Endodermal cell (in vitro differentiated cells): Measurements from ENCODE around the gene MAP2K3. TPM values are rescaled to one million over a fixed set of nuclear protein-coding genes. Genes with fewer than 3 reads are reported as not detected.

ENCODE experiments used
- DNase-seq: peaks from one replicate; pipeline ENCODE4 v3.0.0-alpha.2; 2017
- H3K27ac ChIP-seq: 2 replicates; pipeline ENCODE4 v1.5.1; 2013; ENCODE audit warnings: mild to moderate bottlenecking, low read depth, low read length, moderate library complexity
- H3K27me3 ChIP-seq: 2 replicates; pipeline ENCODE4 v1.6.1; 2013; ENCODE audit warnings: mild to moderate bottlenecking, low read length, moderate library complexity; ENCODE audit not compliant: insufficient read depth, control insufficient read depth, poor library complexity, severe bottlenecking
- H3K36me3 ChIP-seq: 2 replicates; pipeline ENCODE4 v1.7.0; 2013; ENCODE audit warnings: mild to moderate bottlenecking, low read length, moderate library complexity; ENCODE audit not compliant: control insufficient read depth, insufficient read depth
- H3K4me1 ChIP-seq: one replicate; pipeline ENCODE4 v1.7.0; 2013; ENCODE audit warnings: low read length; ENCODE audit not compliant: control insufficient read depth, insufficient read depth
- H3K4me3 ChIP-seq: 2 replicates; pipeline ENCODE4 v1.5.1; 2013; ENCODE audit warnings: mild to moderate bottlenecking, low read length, moderate library complexity
- H3K9ac ChIP-seq: 2 replicates; pipeline ENCODE4 v1.6.1; 2013; ENCODE audit warnings: mild to moderate bottlenecking, low read length, moderate library complexity; ENCODE audit not compliant: poor library complexity, severe bottlenecking; ENCODE audit errors: extremely low read depth
- H3K9me3 ChIP-seq: 2 replicates; pipeline ENCODE4 v1.6.1; 2013; ENCODE audit warnings: mild to moderate bottlenecking, low read length, moderate library complexity; ENCODE audit not compliant: control insufficient read depth
- H3K27ac Mint-ChIP-seq: 2 replicates; pipeline ENCODE4 v1.8.0; 2020; ENCODE audit warnings: mixed read lengths
- H3K27me3 Mint-ChIP-seq: 2 replicates; pipeline ENCODE4 v1.8.0; 2021; ENCODE audit warnings: mild to moderate bottlenecking, mixed read lengths; ENCODE audit not compliant: insufficient read depth
- H3K36me3 Mint-ChIP-seq: 2 replicates; pipeline ENCODE4 v1.8.0; 2020; ENCODE audit warnings: low read depth, mixed read lengths
- H3K4me1 Mint-ChIP-seq: 2 replicates; pipeline ENCODE4 v1.8.0; 2020; ENCODE audit warnings: mixed read lengths
- H3K4me3 Mint-ChIP-seq: 2 replicates; pipeline ENCODE4 v1.8.0; 2020; ENCODE audit warnings: mild to moderate bottlenecking, moderate library complexity, mixed read lengths
- H3K9me3 Mint-ChIP-seq: 2 replicates; pipeline ENCODE4 v1.8.0; 2020; ENCODE audit warnings: mild to moderate bottlenecking, mixed read lengths
- WGBS, 2 experiments: methylation state at CpG; one replicate each; pipeline versions ENCODE4 v1.1.5 to v1.1.7; 2013; ENCODE audit warnings: missing lambda C conversion rate in 2 of 2, mixed read lengths in 1 of 2; ENCODE audit not compliant: insufficient coverage in 1 of 2, insufficient read length in 1 of 2; 5-methylcytosine and 5-hydroxymethylcytosine counted together
- total RNA-seq, 2 donors: library from RNA; stranded (reverse); fragmentation: NEBNext Ultra II Directional in 1 of 2; extraction: Animal tissue kit (Norgen Biotek cat#: 25700) in 1 of 2; gene quantifications; 2 replicates in 1 of 2; 3 replicates in 1 of 2; pipeline ENCODE4 v1.2.1, GENCODE V29; 2021
- TF ChIP-seq, protein P1 (sequence below): fragments of 200-600 bp; sonication (generic); conservative IDR thresholded peaks from 2 replicates; pipeline ENCODE4 v1.5.0; 2021; ENCODE audit warnings: antibody characterized with exemption, mild to moderate bottlenecking

MAP2K3 gene
- total RNA-seq, 2 donors from 2014 or later: 31.6 to 37.6 TPM

DNA sequence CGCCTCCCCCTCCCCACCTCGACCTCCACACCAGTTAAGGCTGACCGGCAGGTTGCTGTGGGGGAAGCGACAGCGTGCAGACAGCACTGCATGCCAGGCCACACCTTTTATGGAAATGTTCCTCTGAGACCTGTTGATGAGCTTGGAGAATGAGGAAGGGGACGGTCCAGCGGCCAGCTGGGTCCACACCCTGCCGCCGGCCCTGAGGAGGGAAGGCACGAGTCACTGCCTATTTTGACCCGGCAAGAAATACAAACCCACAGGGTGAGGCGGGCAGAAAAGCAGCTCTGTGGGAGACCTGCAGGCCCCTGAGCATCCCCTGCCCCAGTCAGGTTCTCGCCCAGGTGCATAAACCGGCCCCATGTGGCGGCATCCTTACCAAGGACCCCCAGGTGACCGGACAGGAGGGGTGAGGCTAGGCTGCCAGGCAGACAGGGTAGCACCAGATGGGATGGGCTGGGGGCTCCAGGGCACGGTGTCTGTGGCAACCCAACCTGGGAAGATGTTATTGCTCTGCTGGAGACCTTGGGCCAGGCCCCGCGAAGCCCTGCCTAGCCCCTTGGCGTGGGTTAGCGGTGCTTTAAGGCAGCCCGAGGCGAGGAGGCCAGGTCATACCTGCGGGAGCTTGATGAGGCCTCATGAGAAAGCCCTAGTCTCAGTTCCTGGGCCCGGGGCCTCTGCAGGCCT is 44.0 kb upstream of the MAP2K3 start:
- Mint-ChIP-seq H3K9me3 (no peaks in the 10 kb centered on the region), H3K4me3 (no peak overlapping the region), H3K27ac (peak overlapping the region; percentile 74), H3K27me3 (no peaks in the 10 kb centered on the region), H3K36me3 (no peaks in the 10 kb centered on the region), H3K4me1 (peaks cover 11% of the 10 kb centered on the region)
- H3K27ac ChIP-seq: peak overlapping the region; percentile 38
- H3K27me3 ChIP-seq: no peaks in the 10 kb centered on the region
- H3K9me3 ChIP-seq: no peaks in the 10 kb centered on the region
- WGBS, 2 experiments: 73 to 83% methylated on average over 10 to 25 of the region's 25 CpGs
- H3K4me1 ChIP-seq: peaks cover 5% of the 10 kb centered on the region
- TF ChIP-seq, protein P1, sequence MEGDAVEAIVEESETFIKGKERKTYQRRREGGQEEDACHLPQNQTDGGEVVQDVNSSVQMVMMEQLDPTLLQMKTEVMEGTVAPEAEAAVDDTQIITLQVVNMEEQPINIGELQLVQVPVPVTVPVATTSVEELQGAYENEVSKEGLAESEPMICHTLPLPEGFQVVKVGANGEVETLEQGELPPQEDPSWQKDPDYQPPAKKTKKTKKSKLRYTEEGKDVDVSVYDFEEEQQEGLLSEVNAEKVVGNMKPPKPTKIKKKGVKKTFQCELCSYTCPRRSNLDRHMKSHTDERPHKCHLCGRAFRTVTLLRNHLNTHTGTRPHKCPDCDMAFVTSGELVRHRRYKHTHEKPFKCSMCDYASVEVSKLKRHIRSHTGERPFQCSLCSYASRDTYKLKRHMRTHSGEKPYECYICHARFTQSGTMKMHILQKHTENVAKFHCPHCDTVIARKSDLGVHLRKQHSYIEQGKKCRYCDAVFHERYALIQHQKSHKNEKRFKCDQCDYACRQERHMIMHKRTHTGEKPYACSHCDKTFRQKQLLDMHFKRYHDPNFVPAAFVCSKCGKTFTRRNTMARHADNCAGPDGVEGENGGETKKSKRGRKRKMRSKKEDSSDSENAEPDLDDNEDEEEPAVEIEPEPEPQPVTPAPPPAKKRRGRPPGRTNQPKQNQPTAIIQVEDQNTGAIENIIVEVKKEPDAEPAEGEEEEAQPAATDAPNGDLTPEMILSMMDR: no peak
- no peak for DNase-seq
- H3K36me3 ChIP-seq: peaks cover 13% of the 10 kb centered on the region
- H3K4me3 ChIP-seq: no peak overlapping the region
- H3K9ac ChIP-seq: no peak overlapping the region

DNA sequence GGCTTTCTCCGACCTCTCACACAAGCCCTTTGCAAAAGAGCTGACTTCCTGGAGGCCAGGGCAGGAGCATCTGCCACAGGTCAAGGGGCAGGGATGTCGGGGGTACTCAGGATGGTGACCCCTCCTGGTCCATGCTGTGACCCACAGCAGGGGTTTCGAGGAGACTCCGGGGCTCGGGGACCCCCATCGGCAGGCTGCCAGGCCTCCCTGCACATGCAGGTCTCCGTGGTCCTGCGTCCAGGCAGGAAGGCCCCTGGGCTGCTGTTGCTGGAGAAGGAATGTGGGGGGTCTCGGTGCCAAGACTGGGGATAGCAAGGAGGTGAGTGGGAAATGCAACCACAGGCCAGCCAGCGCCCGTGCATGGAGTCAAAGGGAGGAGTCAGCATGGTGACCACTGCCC is 42.9 kb upstream of the MAP2K3 start:
- TF ChIP-seq, protein P1: no peak
- Histone ChIP-seq H3K27ac (no peak overlapping the region), H3K4me1 (peaks cover 5% of the 10 kb centered on the region), H3K9me3 (no peaks in the 10 kb centered on the region), H3K4me3 (no peak overlapping the region), H3K9ac (no peak overlapping the region), H3K27me3 (no peaks in the 10 kb centered on the region), H3K36me3 (peaks cover 13% of the 10 kb centered on the region)
- Mint-ChIP-seq H3K4me3 (no peak overlapping the region), H3K27me3 (no peaks in the 10 kb centered on the region), H3K27ac (no peak overlapping the region), H3K4me1 (peaks cover 11% of the 10 kb centered on the region), H3K9me3 (no peaks in the 10 kb centered on the region), H3K36me3 (no peaks in the 10 kb centered on the region)
- no peak for DNase-seq
- 88% methylated on average over 9 to 11 of the region's 11 CpGs for WGBS, 2 experiments

DNA sequence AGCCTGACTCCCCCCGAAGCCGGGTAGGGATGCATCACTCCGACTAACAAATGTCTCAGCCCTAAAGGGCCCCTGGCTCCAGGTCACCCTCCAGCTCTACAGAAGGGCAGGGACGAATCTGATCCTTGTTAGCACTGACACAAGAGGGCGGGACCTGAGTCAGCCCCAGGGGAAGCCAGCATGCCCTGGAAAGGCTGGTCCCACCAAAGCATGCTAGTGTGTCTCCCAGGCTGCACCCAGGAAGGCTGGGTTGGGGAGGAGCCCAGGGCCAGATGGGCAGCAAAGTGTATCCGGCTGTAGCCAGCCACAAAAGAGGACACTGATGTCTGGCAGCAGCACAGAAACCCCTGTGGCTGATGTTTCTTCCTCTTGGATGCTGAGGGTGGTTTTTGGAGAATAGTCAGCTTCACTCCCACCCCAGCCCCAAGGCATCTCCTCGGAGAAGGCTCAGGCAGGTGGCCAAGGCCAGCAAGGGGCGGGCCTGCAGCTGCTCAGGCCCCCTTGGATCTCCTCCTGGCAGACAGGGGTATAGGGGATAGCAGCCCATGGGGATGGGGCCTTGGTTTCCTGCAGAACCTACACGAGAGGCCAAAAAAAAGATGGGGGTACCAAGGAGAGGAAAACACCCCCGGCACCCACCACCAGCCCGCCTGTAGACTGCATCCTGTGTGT is 42.3 kb upstream of the MAP2K3 start:
- Histone ChIP-seq H3K27me3 (no peaks in the 10 kb centered on the region), H3K4me1 (peaks cover 5% of the 10 kb centered on the region), H3K36me3 (peaks cover 19% of the 10 kb centered on the region), H3K9ac (no peak overlapping the region), H3K4me3 (no peak overlapping the region), H3K27ac (no peak overlapping the region), H3K9me3 (no peaks in the 10 kb centered on the region)
- H3K36me3 Mint-ChIP-seq: no peaks in the 10 kb centered on the region
- H3K4me3 Mint-ChIP-seq: no peak overlapping the region
- WGBS, 2 experiments: 88 to 92% methylated on average over 10 to 11 of the region's 11 CpGs
- H3K27me3 Mint-ChIP-seq: no peaks in the 10 kb centered on the region
- TF ChIP-seq, protein P1: no peak
- no peaks in the 10 kb centered on the region for H3K9me3 Mint-ChIP-seq
- H3K27ac Mint-ChIP-seq: no peak overlapping the region
- H3K4me1 Mint-ChIP-seq: peaks cover 11% of the 10 kb centered on the region
- DNase-seq: peak; percentile 61
